SK-N-SH (cell line): ENCODE measurements around the gene SAE1. TPM values are rescaled to one million over a fixed set of nuclear protein-coding genes. Genes with fewer than 3 reads are reported as not detected.
A peak's percentile ranks its signal among the peaks of the same experiment; 100 is the strongest.

Experiments
- CTCF ChIA-PET: fragments of 300-600, 350-600 bp; formaldehyde crosslinking; extraction: SDS; loops from one replicate; lab custom pipeline; 2021; lab: Yijun Ruan, JAX
- POLR2A ChIA-PET: fragments of 350-600 bp; sonication (Branson Sonifier 250); formaldehyde crosslinking; extraction: SDS; loops from one replicate; lab custom pipeline; 2020; ENCODE audit warnings: antibody characterized with exemption, inconsistent platforms; lab: Yijun Ruan, JAX
- DNase-seq: peaks from one replicate; pipeline ENCODE4 v3.0.0; 2012
- H2AFZ ChIP-seq: fragments of 200-600 bp; sonication (generic); 2 replicates; pipeline ENCODE4 v1.8.1; 2016; ENCODE audit warnings: antibody characterized with exemption, mild to moderate bottlenecking, low read depth
- H3F3A ChIP-seq: fragments of 200-600 bp; sonication (generic); replicated peaks from 2 replicates; pipeline ENCODE3; 2016; ENCODE audit warnings: antibody characterized with exemption, mild to moderate bottlenecking; ENCODE audit not compliant: insufficient read depth
- H3K27ac ChIP-seq, 2 experiments: fragments of 200-500 bp in 1 of 2; fragments of 200-600 bp in 1 of 2; sonication (Bioruptor generic) in 1 of 2; sonication (generic), shearing (Covaris generic) in 1 of 2; 2 replicates each; pipeline versions ENCODE4 v1.5.1 to v1.6.1; 2014 to 2016; ENCODE audit warnings: low read depth in 2 of 2, inconsistent platforms in 1 of 2, low read length in 1 of 2, mild to moderate bottlenecking in 1 of 2, mixed read lengths in 1 of 2
- H3K27me3 ChIP-seq: fragments of 200-600 bp; sonication (generic), shearing (Covaris generic); 2 replicates; pipeline ENCODE4 v1.6.1; 2016; ENCODE audit warnings: mixed run types; ENCODE audit not compliant: insufficient read depth
- H3K36me3 ChIP-seq, 2 experiments: fragments of 200-500 bp in 1 of 2; fragments of 200-600 bp in 1 of 2; sonication (Bioruptor generic) in 1 of 2; sonication (generic) in 1 of 2; replicated peaks in 1 of 2; 2 replicates each; pipeline versions ENCODE3 to v1.5.1; 2014 to 2016; ENCODE audit warnings: low read length in 1 of 2, mild to moderate bottlenecking in 1 of 2; ENCODE audit not compliant: insufficient read depth in 2 of 2, control insufficient read depth in 1 of 2
- H3K4me1 ChIP-seq, 2 experiments: fragments of 200-500 bp in 1 of 2; fragments of 200-600 bp in 1 of 2; sonication (Bioruptor generic) in 1 of 2; sonication (generic), shearing (Covaris generic) in 1 of 2; 2 replicates each; pipeline versions ENCODE4 v1.5.1 to v1.6.1; 2014 to 2016; ENCODE audit warnings: low read depth in 1 of 2, low read length in 1 of 2, mixed run types in 1 of 2; ENCODE audit not compliant: insufficient read depth in 2 of 2, control insufficient read depth in 1 of 2
- H3K4me2 ChIP-seq: fragments of 200-600 bp; sonication (generic), shearing (Covaris generic); 2 replicates; pipeline ENCODE4 v1.6.1; 2017; ENCODE audit warnings: mixed run types
- H3K4me3 ChIP-seq, 2 experiments: fragments of 200-500 bp in 1 of 2; fragments of 200-600 bp in 1 of 2; sonication (Bioruptor generic) in 1 of 2; sonication (generic), shearing (Covaris generic) in 1 of 2; 2 replicates each; pipeline versions ENCODE4 v1.5.1 to v1.8.1; 2014 to 2016; ENCODE audit warnings: low read depth in 2 of 2, inconsistent platforms in 1 of 2, low read length in 1 of 2, mild to moderate bottlenecking in 1 of 2, mixed read lengths in 1 of 2, moderate library complexity in 1 of 2
- H3K79me2 ChIP-seq: fragments of 200-600 bp; sonication (generic); 2 replicates; pipeline ENCODE4 v1.8.1; 2017; ENCODE audit warnings: mild to moderate bottlenecking; ENCODE audit not compliant: insufficient read depth
- H3K9ac ChIP-seq: fragments of 200-600 bp; sonication (generic); 2 replicates; pipeline ENCODE4 v1.6.1; 2017; ENCODE audit warnings: mixed run types
- H3K9me2 ChIP-seq: fragments of 200-600 bp; sonication (generic); 2 replicates; pipeline ENCODE4 v1.6.1; 2017; ENCODE audit warnings: mixed run types
- H3K9me3 ChIP-seq: fragments of 200-600 bp; sonication (generic); 2 replicates; pipeline ENCODE4 v1.6.1; 2017; ENCODE audit warnings: mixed run types, mild to moderate bottlenecking, moderate library complexity
- H4K20me1 ChIP-seq: fragments of 200-600 bp; sonication (generic); 2 replicates; pipeline ENCODE4 v1.6.1; 2017; ENCODE audit warnings: mild to moderate bottlenecking, mixed run types; ENCODE audit not compliant: insufficient read depth
- CHD2 ChIP-seq: fragments of 150-350 bp; IDR thresholded peaks from 2 replicates; pipeline ENCODE4 v1.6.1; 2018; ENCODE audit warnings: low read length; ENCODE audit not compliant: partially characterized antibody
- EP300 ChIP-seq, 2 experiments: IDR thresholded peaks; 2 replicates each; pipeline versions ENCODE4 v1.4.0 to v1.6.1; 2012; ENCODE audit warnings: borderline replicate concordance in 1 of 2, low read depth in 1 of 2, low read length in 1 of 2
- FOSL2 ChIP-seq: IDR thresholded peaks from 2 replicates; pipeline ENCODE4 v1.4.0; 2012; ENCODE audit warnings: low read depth, mild to moderate bottlenecking, moderate library complexity, borderline replicate concordance
- MXI1 ChIP-seq: IDR thresholded peaks from 2 replicates; pipeline ENCODE4 v1.6.1; 2012; ENCODE audit warnings: mild to moderate bottlenecking, low read depth, low read length, improper control_type of control experiment
- NFIC ChIP-seq: IDR thresholded peaks from 2 replicates; pipeline ENCODE4 v1.4.0; 2012; ENCODE audit warnings: borderline replicate concordance
- RAD21 ChIP-seq: IDR thresholded peaks from 2 replicates; pipeline ENCODE4 v1.6.1; 2012; ENCODE audit warnings: mild to moderate bottlenecking, low read length
- RCOR1 ChIP-seq: fragments of 150-350 bp; IDR thresholded peaks from 2 replicates; pipeline ENCODE4 v1.6.1; 2017; ENCODE audit warnings: antibody characterized with exemption, low read length
- RFX5 ChIP-seq: IDR thresholded peaks from 2 replicates; pipeline ENCODE4 v1.6.1; 2012; ENCODE audit warnings: mild to moderate bottlenecking, improper control_type of control experiment, low read length
- SIN3A ChIP-seq: IDR thresholded peaks from 2 replicates; pipeline ENCODE4 v1.6.1; 2012; ENCODE audit warnings: low read depth, mild to moderate bottlenecking, low read length, moderate library complexity, borderline replicate concordance
- WGBS: methylation state at CpG from one replicate; pipeline ENCODE4 v1.1.6; 2017; ENCODE audit warnings: low lambda C conversion rate; 5-methylcytosine and 5-hydroxymethylcytosine counted together
- polyA plus RNA-seq, 3 experiments: library from polyadenylated mRNA; depleted of rRNA; stranded (reverse); fragments of >200 nt; gene quantifications; 2 replicates each; pipeline ENCODE4 v1.2.3, GENCODE V29; 2012
- TF ChIP-seq, protein P1 (sequence below): fragments of 150-350 bp; IDR thresholded peaks from 2 replicates; pipeline ENCODE4 v1.6.1; 2016; ENCODE audit warnings: mild to moderate bottlenecking, low read depth, low read length
- TF ChIP-seq, protein P2 (sequence below): IDR thresholded peaks from 2 replicates; pipeline ENCODE4 v1.6.1; 2012; ENCODE audit warnings: mild to moderate bottlenecking, low read depth, low read length, moderate library complexity
- TF ChIP-seq, protein P3 (sequence below): fragments of 200-600 bp; sonication (generic); IDR thresholded peaks from 2 replicates; pipeline ENCODE4 v1.6.1; 2017; ENCODE audit warnings: antibody characterized with exemption, mild to moderate bottlenecking, moderate library complexity
- TF ChIP-seq, protein P4 (sequence below): IDR thresholded peaks from 2 replicates; pipeline ENCODE4 v1.4.0; 2012; ENCODE audit warnings: low read depth
- TF ChIP-seq, protein P5 (sequence below): IDR thresholded peaks from 2 replicates; pipeline ENCODE4; 2012

Gene SAE1
- polyA plus RNA-seq, 1 of the 3 experiments (the other 2 are of a cell fraction) = 123 TPM

DNA sequence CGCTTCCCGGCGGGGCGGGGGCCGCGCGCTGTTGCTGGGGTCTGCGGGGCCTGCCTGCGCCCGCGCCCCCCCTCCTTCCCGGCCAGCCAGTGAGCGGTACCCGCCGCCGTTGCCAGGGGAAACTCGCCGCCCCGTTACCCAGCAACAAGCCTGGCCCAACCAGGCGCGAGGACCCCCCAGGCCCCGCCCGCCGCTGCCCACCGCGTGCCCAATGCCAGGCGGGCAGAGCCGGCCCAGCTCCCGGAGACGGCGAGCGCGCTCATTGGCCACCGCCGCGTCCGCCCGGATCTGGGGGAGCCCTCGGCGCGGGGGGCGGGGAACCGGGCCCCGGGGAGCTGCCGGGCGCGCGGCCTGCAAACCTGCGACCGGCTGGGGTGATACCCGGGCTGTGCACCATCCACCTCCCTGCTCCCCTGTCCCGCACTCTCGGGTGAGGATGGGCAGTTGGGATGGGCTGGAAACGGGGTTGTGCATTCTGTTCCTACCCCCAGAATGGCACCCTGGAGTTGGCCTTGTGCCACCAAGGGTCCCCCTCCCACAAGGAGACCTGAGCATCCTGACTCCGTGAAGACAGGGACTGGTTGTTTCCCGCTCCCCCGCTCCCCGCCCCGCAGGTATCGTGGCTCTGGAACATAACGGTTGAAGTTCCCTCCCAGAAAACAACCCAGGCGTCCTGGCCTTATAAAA, 109.1 kb downstream of the SAE1 start:
- DNase-seq = peak; percentile 97
- peak overlapping the region; percentile 90 for H3K4me2 ChIP-seq
- CTCF ChIA-PET = interaction anchor here (0.8 to 1.9 kb wide), 4 partner anchors 13 to 91 kb away, joined by 3 to 15 read pairs (median 4); no protein-coding TSS in a partner anchor

GRCh38 chr19:47240556-47240955, 109.9 kb downstream of the SAE1 start:
- Histone ChIP-seq H3K79me2 (no peaks in the 10 kb centered on the region), H2AFZ (no peak overlapping the region), H3K4me1 (peaks cover 12 to 40% of the 10 kb centered on the region in 2 experiments; a peak in 3 of 4 replicates), H3K4me2 (peak overlapping the region; percentile 90), H3K36me3 (no peaks in the 10 kb centered on the region), H3K27ac (peak overlapping the region; percentile 41 to 92; a peak in 3 of 4 replicates), H3K9me2 (no peaks in the 10 kb centered on the region), H3K4me3 (peak overlapping the region; percentile 50 to 65), H3F3A (peaks cover 35% of the 10 kb centered on the region), H3K27me3 (no peaks in the 10 kb centered on the region), H4K20me1 (no peaks in the 10 kb centered on the region), H3K9me3 (no peaks in the 10 kb centered on the region), H3K9ac (peak overlapping the region; percentile 21)
- POLR2A ChIA-PET = interaction anchor here (0.8 to 1.3 kb wide), 5 partner anchors 9 to 134 kb away, joined by 3 to 8 read pairs (median 4); no protein-coding TSS in a partner anchor
- WGBS = 75% methylated on average over 3 of the region's 6 CpGs
- no peak for DNase-seq
- CTCF ChIA-PET = interaction anchor here (0.7 to 1.9 kb wide), 3 partner anchors 14 to 43 kb away, joined by 4 to 15 read pairs (median 6); no protein-coding TSS in a partner anchor
- no peak for TF ChIP-seq FOSL2
- no peak for TF ChIP-seq RAD21
- TF ChIP-seq, protein P1, sequence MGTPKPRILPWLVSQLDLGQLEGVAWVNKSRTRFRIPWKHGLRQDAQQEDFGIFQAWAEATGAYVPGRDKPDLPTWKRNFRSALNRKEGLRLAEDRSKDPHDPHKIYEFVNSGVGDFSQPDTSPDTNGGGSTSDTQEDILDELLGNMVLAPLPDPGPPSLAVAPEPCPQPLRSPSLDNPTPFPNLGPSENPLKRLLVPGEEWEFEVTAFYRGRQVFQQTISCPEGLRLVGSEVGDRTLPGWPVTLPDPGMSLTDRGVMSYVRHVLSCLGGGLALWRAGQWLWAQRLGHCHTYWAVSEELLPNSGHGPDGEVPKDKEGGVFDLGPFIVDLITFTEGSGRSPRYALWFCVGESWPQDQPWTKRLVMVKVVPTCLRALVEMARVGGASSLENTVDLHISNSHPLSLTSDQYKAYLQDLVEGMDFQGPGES = no peak
- TF ChIP-seq RCOR1 = no peak
- TF ChIP-seq MXI1 = no peak
- no peak for TF ChIP-seq NFIC
- TF ChIP-seq, protein P2, sequence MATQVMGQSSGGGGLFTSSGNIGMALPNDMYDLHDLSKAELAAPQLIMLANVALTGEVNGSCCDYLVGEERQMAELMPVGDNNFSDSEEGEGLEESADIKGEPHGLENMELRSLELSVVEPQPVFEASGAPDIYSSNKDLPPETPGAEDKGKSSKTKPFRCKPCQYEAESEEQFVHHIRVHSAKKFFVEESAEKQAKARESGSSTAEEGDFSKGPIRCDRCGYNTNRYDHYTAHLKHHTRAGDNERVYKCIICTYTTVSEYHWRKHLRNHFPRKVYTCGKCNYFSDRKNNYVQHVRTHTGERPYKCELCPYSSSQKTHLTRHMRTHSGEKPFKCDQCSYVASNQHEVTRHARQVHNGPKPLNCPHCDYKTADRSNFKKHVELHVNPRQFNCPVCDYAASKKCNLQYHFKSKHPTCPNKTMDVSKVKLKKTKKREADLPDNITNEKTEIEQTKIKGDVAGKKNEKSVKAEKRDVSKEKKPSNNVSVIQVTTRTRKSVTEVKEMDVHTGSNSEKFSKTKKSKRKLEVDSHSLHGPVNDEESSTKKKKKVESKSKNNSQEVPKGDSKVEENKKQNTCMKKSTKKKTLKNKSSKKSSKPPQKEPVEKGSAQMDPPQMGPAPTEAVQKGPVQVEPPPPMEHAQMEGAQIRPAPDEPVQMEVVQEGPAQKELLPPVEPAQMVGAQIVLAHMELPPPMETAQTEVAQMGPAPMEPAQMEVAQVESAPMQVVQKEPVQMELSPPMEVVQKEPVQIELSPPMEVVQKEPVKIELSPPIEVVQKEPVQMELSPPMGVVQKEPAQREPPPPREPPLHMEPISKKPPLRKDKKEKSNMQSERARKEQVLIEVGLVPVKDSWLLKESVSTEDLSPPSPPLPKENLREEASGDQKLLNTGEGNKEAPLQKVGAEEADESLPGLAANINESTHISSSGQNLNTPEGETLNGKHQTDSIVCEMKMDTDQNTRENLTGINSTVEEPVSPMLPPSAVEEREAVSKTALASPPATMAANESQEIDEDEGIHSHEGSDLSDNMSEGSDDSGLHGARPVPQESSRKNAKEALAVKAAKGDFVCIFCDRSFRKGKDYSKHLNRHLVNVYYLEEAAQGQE = no peak

More for the DNA sequence above, 109.1 kb downstream of the SAE1 start:
- no peaks in the 10 kb centered on the region for H3K27me3 ChIP-seq
- WGBS = 29% methylated on average over 9 of the region's 62 CpGs
- TF ChIP-seq RAD21 (no peak), MXI1 (peak; percentile 95), SIN3A (no peak), EP300 (IDR thresholded peaks at IDR 0.05; ENCODE audit: borderline replicate concordance in 1 of 2, low read depth in 1 of 2, low read length in 1 of 2) (peak; percentile 5 to 72; a peak in 2 of 4 replicates), CHD2 (peak; percentile 31), RFX5 (peak; percentile 91)
- TF ChIP-seq, protein P3, sequence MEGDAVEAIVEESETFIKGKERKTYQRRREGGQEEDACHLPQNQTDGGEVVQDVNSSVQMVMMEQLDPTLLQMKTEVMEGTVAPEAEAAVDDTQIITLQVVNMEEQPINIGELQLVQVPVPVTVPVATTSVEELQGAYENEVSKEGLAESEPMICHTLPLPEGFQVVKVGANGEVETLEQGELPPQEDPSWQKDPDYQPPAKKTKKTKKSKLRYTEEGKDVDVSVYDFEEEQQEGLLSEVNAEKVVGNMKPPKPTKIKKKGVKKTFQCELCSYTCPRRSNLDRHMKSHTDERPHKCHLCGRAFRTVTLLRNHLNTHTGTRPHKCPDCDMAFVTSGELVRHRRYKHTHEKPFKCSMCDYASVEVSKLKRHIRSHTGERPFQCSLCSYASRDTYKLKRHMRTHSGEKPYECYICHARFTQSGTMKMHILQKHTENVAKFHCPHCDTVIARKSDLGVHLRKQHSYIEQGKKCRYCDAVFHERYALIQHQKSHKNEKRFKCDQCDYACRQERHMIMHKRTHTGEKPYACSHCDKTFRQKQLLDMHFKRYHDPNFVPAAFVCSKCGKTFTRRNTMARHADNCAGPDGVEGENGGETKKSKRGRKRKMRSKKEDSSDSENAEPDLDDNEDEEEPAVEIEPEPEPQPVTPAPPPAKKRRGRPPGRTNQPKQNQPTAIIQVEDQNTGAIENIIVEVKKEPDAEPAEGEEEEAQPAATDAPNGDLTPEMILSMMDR = no peak
- TF ChIP-seq, protein P4, sequence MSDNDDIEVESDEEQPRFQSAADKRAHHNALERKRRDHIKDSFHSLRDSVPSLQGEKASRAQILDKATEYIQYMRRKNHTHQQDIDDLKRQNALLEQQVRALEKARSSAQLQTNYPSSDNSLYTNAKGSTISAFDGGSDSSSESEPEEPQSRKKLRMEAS = peak; percentile 59
- TF ChIP-seq, protein P5, sequence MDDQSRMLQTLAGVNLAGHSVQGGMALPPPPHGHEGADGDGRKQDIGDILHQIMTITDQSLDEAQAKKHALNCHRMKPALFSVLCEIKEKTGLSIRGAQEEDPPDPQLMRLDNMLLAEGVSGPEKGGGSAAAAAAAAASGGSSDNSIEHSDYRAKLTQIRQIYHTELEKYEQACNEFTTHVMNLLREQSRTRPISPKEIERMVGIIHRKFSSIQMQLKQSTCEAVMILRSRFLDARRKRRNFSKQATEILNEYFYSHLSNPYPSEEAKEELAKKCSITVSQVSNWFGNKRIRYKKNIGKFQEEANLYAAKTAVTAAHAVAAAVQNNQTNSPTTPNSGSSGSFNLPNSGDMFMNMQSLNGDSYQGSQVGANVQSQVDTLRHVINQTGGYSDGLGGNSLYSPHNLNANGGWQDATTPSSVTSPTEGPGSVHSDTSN = peak; percentile 17; the same call in 1 of the 2 replicates
- TF ChIP-seq, all 33 proteins: peak for 6
- POLR2A ChIA-PET = interaction anchor here (0.6 to 1.6 kb wide), 8 partner anchors 8 to 608 kb away, joined by 3 to 8 read pairs (median 4); partner anchors contain the start of gene CCDC9
- no peaks in the 10 kb centered on the region for H3K36me3 ChIP-seq
- H3K9me2 ChIP-seq = no peaks in the 10 kb centered on the region
- H3K79me2 ChIP-seq = no peaks in the 10 kb centered on the region
- H4K20me1 ChIP-seq = no peaks in the 10 kb centered on the region
- peaks cover 38% of the 10 kb centered on the region for H3F3A ChIP-seq
- H3K4me1 ChIP-seq = peaks cover 12 to 40% of the 10 kb centered on the region in 2 experiments; a peak in 3 of 4 replicates
- no peaks in the 10 kb centered on the region for H3K9me3 ChIP-seq
- H3K27ac ChIP-seq = peak overlapping the region; percentile 20 to 92; a peak in 3 of 4 replicates
- H3K9ac ChIP-seq = peak overlapping the region; percentile 21; the same call in 1 of the 2 replicates
- H2AFZ ChIP-seq = no peak overlapping the region
- H3K4me3 ChIP-seq = peak overlapping the region; percentile 50 to 65
